A549 treated with AZD9567 at 1 μM for 4 hours (cell line): ENCODE measurements around the gene TTC21B. TPM values are rescaled to one million over a fixed set of nuclear protein-coding genes. Genes with fewer than 3 reads are reported as not detected.

ENCODE experiments used
- total RNA-seq: library from RNA; stranded (reverse); fragments of 200-300 nt; extraction: Qiagen RNA extraction; gene quantifications from 5 replicates; pipeline ENCODE4 v1.2.3, GENCODE V29; 2022; ENCODE audit not compliant: insufficient read depth

Gene TTC21B
- 4.1 to 17.3 TPM (median 4.6 TPM) in 5 replicates for total RNA-seq

GRCh38 chr2:165953655-165954606, at the start of gene TTC21B:
TTC21B (minus strand) TSS chr2:165953776; CDS start chr2:165953705, 71 bp downstream.

Other genes starting within 250 kb of the TTC21B start
- 0.07 TPM in 1 of 5 replicates, not detected in the others for gene GALNT3, start 159.5 kb downstream of the TTC21B start, total RNA-seq
- 0.02 TPM in 1 of 5 replicates, not detected in the others for gene SCN1A, start 174.2 kb upstream of the TTC21B start, total RNA-seq